Bronchial epithelial cell (primary cell): ENCODE measurements around the gene COBL. TPM values are rescaled to one million over a fixed set of nuclear protein-coding genes. Genes with fewer than 3 reads are reported as not detected.

Source experiments
- DNase-seq: peaks from one replicate; pipeline ENCODE4 v3.0.0-alpha.2; 2010; ENCODE audit warnings: low read depth
- FAIRE-seq: peaks from 2 replicates; lab custom pipeline; 2011; peaks lifted over from hg19 to GRCh38; lab: Jason Lieb, UNC
- H3K27me3 ChIP-seq: 2 replicates; pipeline ENCODE4 v1.5.1; 2011; ENCODE audit warnings: low read length; ENCODE audit not compliant: control insufficient read depth, insufficient read depth
- H3K36me3 ChIP-seq: 2 replicates; pipeline ENCODE4 v1.5.1; 2011; ENCODE audit warnings: low read length; ENCODE audit not compliant: control insufficient read depth, insufficient read depth
- H3K4me3 ChIP-seq: 2 replicates; pipeline ENCODE4 v1.5.1; 2011; ENCODE audit warnings: mild to moderate bottlenecking, low read depth, low read length, control low read depth
- total RNA-seq: library from RNA; depleted of rRNA; stranded (reverse); fragments of >200 nt; gene quantifications from 2 replicates; pipeline ENCODE4 v1.2.1, GENCODE V29; 2014
- TF ChIP-seq, protein P1 (sequence below): IDR thresholded peaks from 2 replicates; pipeline ENCODE4 v1.5.1; 2011; ENCODE audit warnings: mild to moderate bottlenecking, moderate library complexity, low read length, control low read depth, inconsistent platforms; ENCODE audit not compliant: insufficient read depth, severe bottlenecking

The COBL gene
- total RNA-seq, 1 donor from 2014 or later = 1.1 TPM

DNA sequence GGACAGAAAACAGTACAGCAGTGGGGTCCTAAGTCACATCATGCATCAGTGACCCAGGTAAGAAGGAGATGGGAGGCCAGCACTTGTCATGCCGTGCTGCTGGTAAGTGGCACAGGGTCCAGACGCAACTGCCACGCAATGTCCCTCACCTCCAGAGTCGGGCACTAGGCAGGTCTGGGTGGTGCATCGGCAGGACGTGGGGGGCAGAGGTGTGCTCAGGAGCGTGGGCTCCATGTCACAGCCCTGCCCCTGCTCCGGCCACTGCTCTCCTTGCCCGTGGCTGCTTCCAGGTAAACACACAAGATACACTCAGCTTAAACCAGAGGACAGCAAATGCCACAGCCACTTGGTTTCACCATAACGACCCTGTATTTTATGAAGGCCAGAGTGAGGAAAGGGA is 47.3 kb downstream of the COBL start:
- DNase-seq (no peak), FAIRE-seq (no peak)
- Histone ChIP-seq H3K4me3 (no peak overlapping the region), H3K36me3 (no peaks in the 10 kb centered on the region), H3K27me3 (no peaks in the 10 kb centered on the region)
- TF ChIP-seq, protein P1, sequence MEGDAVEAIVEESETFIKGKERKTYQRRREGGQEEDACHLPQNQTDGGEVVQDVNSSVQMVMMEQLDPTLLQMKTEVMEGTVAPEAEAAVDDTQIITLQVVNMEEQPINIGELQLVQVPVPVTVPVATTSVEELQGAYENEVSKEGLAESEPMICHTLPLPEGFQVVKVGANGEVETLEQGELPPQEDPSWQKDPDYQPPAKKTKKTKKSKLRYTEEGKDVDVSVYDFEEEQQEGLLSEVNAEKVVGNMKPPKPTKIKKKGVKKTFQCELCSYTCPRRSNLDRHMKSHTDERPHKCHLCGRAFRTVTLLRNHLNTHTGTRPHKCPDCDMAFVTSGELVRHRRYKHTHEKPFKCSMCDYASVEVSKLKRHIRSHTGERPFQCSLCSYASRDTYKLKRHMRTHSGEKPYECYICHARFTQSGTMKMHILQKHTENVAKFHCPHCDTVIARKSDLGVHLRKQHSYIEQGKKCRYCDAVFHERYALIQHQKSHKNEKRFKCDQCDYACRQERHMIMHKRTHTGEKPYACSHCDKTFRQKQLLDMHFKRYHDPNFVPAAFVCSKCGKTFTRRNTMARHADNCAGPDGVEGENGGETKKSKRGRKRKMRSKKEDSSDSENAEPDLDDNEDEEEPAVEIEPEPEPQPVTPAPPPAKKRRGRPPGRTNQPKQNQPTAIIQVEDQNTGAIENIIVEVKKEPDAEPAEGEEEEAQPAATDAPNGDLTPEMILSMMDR = no peak

DNA sequence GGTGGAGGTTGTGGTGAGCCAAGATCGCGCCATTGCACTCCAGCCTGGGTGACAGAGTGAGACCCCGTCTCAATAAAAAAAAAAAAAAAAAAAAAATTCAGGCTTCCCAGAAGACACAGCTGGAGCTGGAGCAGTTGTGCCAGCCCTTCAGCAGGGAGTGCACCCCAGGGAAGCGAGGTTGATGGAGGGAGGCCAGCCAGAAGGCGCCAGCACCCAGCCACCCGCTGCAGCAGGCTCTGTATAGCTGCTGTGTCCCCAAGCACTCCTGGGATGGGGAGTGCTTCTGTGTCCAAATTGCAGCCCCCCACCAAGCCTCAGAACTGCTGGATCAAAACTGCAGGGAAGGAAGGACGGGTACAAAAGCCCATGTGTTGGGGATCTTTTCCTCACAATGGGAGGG is 47.8 kb downstream of the COBL start:
- DNase-seq (no peak), FAIRE-seq (no peak)
- Histone ChIP-seq H3K36me3 (no peaks in the 10 kb centered on the region), H3K27me3 (no peaks in the 10 kb centered on the region), H3K4me3 (no peak overlapping the region)
- TF ChIP-seq, protein P1 = no peak

DNA sequence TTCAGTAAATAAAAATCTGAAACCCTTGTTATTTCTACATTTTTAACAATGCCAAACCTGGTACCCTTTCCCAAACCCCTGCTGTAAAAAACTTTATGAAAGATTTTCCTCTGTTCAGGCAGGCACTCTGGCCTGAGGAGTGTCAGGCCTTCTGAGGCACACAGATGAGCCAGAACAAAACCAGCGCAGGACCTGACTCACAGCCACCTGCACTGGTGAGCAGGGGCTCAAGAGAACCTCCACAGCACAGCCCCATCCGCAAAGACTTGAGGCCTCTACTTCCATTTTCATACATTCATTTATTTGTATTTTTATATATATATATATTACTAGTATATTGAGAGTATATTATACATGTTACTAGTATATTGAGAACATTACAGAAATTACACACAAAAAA is 49.4 kb downstream of the COBL start:
- DNase-seq (no peak), FAIRE-seq (no peak)
- Histone ChIP-seq H3K27me3 (no peaks in the 10 kb centered on the region), H3K36me3 (no peaks in the 10 kb centered on the region), H3K4me3 (no peak overlapping the region)
- TF ChIP-seq, protein P1 = no peak

DNA sequence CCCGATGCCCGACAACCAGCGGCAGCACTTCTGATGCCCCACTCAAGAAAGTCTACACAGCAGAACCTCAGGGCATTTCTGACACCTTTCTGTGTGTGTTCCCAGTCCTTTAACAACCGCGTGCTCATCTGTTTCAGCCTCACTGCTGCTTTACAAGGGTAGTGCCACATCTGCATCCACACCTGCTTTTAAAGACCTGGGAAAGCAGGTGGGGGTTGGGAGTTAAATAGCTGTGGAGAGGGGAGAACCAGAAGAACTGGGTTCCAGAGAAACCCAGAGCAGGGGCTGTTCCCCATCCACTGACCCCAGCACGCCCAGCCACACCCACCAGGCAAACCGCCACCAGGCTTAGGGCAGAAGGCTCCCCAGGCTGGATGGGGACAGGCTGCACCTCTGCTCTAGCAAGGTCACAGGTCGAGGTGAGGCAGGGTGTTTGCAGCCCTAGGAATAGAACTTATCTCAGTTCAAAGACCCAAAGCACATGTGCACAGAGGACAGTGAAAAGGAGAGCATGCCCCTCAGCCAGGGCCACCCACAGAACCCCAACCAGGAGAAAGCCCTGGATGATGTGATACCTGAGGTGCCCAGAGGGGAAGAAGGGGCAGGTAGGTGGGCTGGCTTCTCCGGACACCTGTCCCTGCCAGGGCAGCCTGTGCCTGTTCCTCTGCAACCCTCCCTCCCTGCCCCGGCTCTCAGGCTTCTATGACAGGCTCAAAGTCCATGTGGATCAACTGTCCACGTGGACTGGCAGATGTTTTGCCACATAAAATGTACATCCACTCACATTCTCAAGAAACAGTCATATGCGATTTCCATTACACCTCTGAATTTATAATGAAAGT is 51.3 kb downstream of the COBL start:
- Histone ChIP-seq H3K4me3 (no peak overlapping the region), H3K36me3 (no peaks in the 10 kb centered on the region), H3K27me3 (no peaks in the 10 kb centered on the region)
- TF ChIP-seq, protein P1 = no peak
- FAIRE-seq (no peak), DNase-seq (no peak)

DNA sequence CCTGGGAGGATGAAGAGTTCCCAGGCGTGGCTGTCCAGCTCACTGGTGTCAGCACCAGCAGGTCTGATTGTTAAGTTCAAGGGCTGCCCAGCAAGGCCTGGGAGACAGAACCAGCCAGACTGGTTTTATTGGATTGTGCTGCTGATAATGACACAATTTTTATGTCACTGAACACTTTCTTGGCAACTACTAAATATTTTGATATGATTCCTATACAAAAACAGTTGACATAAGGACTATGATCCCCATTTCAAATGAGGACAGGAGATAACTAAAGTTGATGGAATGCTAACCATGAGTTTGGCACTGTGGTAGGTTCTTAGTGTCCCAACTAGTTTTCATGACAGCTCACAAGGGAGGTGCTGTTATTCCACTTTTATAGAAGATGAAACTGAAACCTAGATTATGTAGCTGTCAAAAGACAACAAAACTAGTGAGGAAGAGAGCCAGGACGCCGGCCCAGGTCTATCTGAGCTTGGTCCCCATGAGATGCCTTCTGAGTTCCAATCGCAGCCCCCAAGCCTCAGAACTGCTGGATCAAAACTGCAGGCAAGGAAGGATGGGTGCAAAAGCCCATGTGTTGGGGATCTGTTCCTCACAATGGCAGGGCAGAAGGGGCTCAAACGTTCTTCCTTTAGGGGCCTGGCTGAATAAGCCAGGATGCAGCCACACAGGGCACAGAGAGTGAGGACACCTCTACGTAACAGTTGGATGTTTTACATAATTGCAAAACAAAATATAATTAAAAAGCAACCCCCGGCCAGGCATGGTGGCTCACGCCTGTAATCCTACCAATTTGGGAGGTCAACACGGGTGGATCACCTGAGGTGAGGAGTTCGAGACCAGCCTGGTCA is 52.8 kb downstream of the COBL start:
- FAIRE-seq = no peak
- TF ChIP-seq, protein P1 = no peak
- Histone ChIP-seq H3K27me3 (no peaks in the 10 kb centered on the region), H3K36me3 (no peaks in the 10 kb centered on the region), H3K4me3 (no peak overlapping the region)
- peak; percentile 58 for DNase-seq
